Right atrium auricular region (tissue), 2 donors: ENCODE results near the gene CADM1. TPM values are rescaled to one million over a fixed set of nuclear protein-coding genes. Genes with fewer than 3 reads are reported as not detected.

ENCODE experiments used
- DNase-seq: peaks from one replicate; pipeline ENCODE4 v3.0.0-alpha.2; 2019; ENCODE audit warnings: low spot score
- H3K27ac ChIP-seq, 2 donors: fragments of 200-600 bp; sonication (generic); 1 replicate in 1 of 2; 2 replicates in 1 of 2; pipeline ENCODE4 v1.5.1; 2016 to 2019
- H3K27me3 ChIP-seq, 2 donors: fragments of 200-600 bp; sonication (generic); one replicate each; pipeline versions ENCODE4 v1.5.1 to v1.6.0; 2017 to 2019
- H3K36me3 ChIP-seq: fragments of 200-600 bp; sonication (generic); one replicate; pipeline ENCODE4 v1.5.1; 2016
- H3K4me1 ChIP-seq, 2 donors: fragments of 200-600 bp; sonication (generic); one replicate each; pipeline versions ENCODE4 v1.5.1 to v1.6.0; 2017 to 2019
- H3K4me3 ChIP-seq, 2 donors: fragments of 200-600 bp; sonication (generic); 1 replicate in 1 of 2; 2 replicates in 1 of 2; pipeline ENCODE4 v1.5.1; 2017 to 2019; ENCODE audit warnings: mild to moderate bottlenecking in 1 of 2, moderate library complexity in 1 of 2
- H3K9me3 ChIP-seq, 2 donors: fragments of 200-600 bp; sonication (generic); one replicate each; pipeline ENCODE4 v1.5.1; 2019
- CTCF ChIP-seq, 2 donors: fragments of 200-600 bp; sonication (generic); IDR thresholded peaks; one replicate each; pipeline ENCODE4 v1.5.1; 2019; ENCODE audit warnings: antibody characterized with exemption in 2 of 2
- total RNA-seq, 2 donors: library from RNA; depleted of rRNA; stranded (reverse); fragments of >200 nt; gene quantifications; one replicate each; pipeline ENCODE4 v1.1.0, GENCODE V29; 2016

CADM1 gene
- total RNA-seq, 2 donors from 2014 or later, result 19.8 to 33.9 TPM

- no peak for TF ChIP-seq CTCF (IDR thresholded peaks at IDR 0.05)
- Histone ChIP-seq H3K4me3 (no peak overlapping the region), H3K27ac (no peak overlapping the region), H3K4me1 (no peaks in the 10 kb centered on the region), H3K36me3 (no peaks in the 10 kb centered on the region), H3K9me3 (no peaks in the 10 kb centered on the region), H3K27me3 (no peaks in the 10 kb centered on the region)
- DNase-seq, result no peak
These were observed 206.9 kb downstream of the CADM1 start for GRCh38 chr11:115297330-115297729.

- H3K36me3 ChIP-seq, result no peaks in the 10 kb centered on the region
- H3K27me3 ChIP-seq, result no peaks in the 10 kb centered on the region
- no peaks in the 10 kb centered on the region for H3K9me3 ChIP-seq
- H3K4me1 ChIP-seq, result peaks cover 0 to 19% of the 10 kb centered on the region in 2 donors
- no peak overlapping the region for H3K4me3 ChIP-seq
- DNase-seq, result no peak
- no peak overlapping the region for H3K27ac ChIP-seq
- TF ChIP-seq CTCF (IDR thresholded peaks at IDR 0.05), result no peak
These were observed 212.9 kb downstream of the CADM1 start for GRCh38 chr11:115291325-115291724.

- no peaks in the 10 kb centered on the region for H3K36me3 ChIP-seq
- H3K9me3 ChIP-seq, result no peaks in the 10 kb centered on the region
- no peak overlapping the region for H3K27ac ChIP-seq
- H3K27me3 ChIP-seq, result no peaks in the 10 kb centered on the region
- no peak overlapping the region for H3K4me3 ChIP-seq
- H3K4me1 ChIP-seq, result peaks cover 0 to 21% of the 10 kb centered on the region in 2 donors
- no peak for TF ChIP-seq CTCF (IDR thresholded peaks at IDR 0.05)
- DNase-seq, result no peak
These were observed 213.3 kb downstream of the CADM1 start for GRCh38 chr11:115290893-115291292.

GRCh38 chr11:115290479-115290878, 213.7 kb downstream of the CADM1 start:
- no peak overlapping the region for H3K4me3 ChIP-seq
- no peak for DNase-seq
- H3K4me1 ChIP-seq, result peaks cover 0 to 21% of the 10 kb centered on the region in 2 donors
- no peaks in the 10 kb centered on the region for H3K9me3 ChIP-seq
- H3K27ac ChIP-seq, result no peak overlapping the region
- TF ChIP-seq CTCF (IDR thresholded peaks at IDR 0.05), result no peak
- H3K27me3 ChIP-seq, result no peaks in the 10 kb centered on the region
- H3K36me3 ChIP-seq, result no peaks in the 10 kb centered on the region

GRCh38 chr11:115287266-115287665, 216.9 kb downstream of the CADM1 start:
- no peak overlapping the region for H3K4me3 ChIP-seq
- no peak for DNase-seq
- no peaks in the 10 kb centered on the region for H3K36me3 ChIP-seq
- TF ChIP-seq CTCF (IDR thresholded peaks at IDR 0.05), result no peak
- no peak overlapping the region for H3K27ac ChIP-seq
- H3K9me3 ChIP-seq, result no peaks in the 10 kb centered on the region
- H3K4me1 ChIP-seq, result peaks cover 0 to 24% of the 10 kb centered on the region in 2 donors
- H3K27me3 ChIP-seq, result no peaks in the 10 kb centered on the region

- no peaks in the 10 kb centered on the region for H3K9me3 ChIP-seq
- H3K27me3 ChIP-seq, result no peaks in the 10 kb centered on the region
- H3K4me3 ChIP-seq, result no peak overlapping the region
- H3K36me3 ChIP-seq, result no peaks in the 10 kb centered on the region
- no peak for DNase-seq
- peaks cover 0 to 23% of the 10 kb centered on the region in 2 donors for H3K4me1 ChIP-seq
- no peak overlapping the region for H3K27ac ChIP-seq
- no peak for TF ChIP-seq CTCF (IDR thresholded peaks at IDR 0.05)
These were observed 217.6 kb downstream of the CADM1 start for GRCh38 chr11:115286614-115287013.
